H9 (cell line): ENCODE data around the gene LRPPRC. TPM values are rescaled to one million over a fixed set of nuclear protein-coding genes. Genes with fewer than 3 reads are reported as not detected.

ENCODE experiments used
- DNase-seq: peaks from one replicate; pipeline ENCODE4 v3.0.0-alpha.2; 2017
- H2AFZ ChIP-seq: one replicate; pipeline ENCODE4 v1.6.1; 2013; ENCODE audit warnings: mild to moderate bottlenecking, low read length, control low read depth, moderate library complexity
- H2AK5ac ChIP-seq: 2 replicates; pipeline ENCODE4 v1.6.1; 2013; ENCODE audit warnings: low read length, control low read depth, mixed read lengths; ENCODE audit not compliant: insufficient read length
- H2BK120ac ChIP-seq: one replicate; pipeline ENCODE4 v1.6.1; 2013; ENCODE audit warnings: low read depth, mild to moderate bottlenecking, low read length, control low read depth, inconsistent platforms; ENCODE audit not compliant: poor library complexity, severe bottlenecking
- H2BK12ac ChIP-seq: 2 replicates; pipeline ENCODE4 v1.6.1; 2013; ENCODE audit warnings: low read length, control low read depth, mixed read lengths, low read depth; ENCODE audit not compliant: insufficient read length
- H2BK15ac ChIP-seq: 2 replicates; pipeline ENCODE4 v1.6.1; 2013; ENCODE audit warnings: low read depth, low read length, control low read depth
- H2BK20ac ChIP-seq: one replicate; pipeline ENCODE4 v1.6.1; 2013; ENCODE audit warnings: low read depth, mild to moderate bottlenecking, low read length, control low read depth, inconsistent platforms; ENCODE audit not compliant: poor library complexity, severe bottlenecking
- H2BK5ac ChIP-seq: 2 replicates; pipeline ENCODE4 v1.6.1; 2013; ENCODE audit warnings: low read length, control low read depth, mixed read lengths; ENCODE audit not compliant: insufficient read length
- H3K14ac ChIP-seq: 2 replicates; pipeline ENCODE4 v1.6.1; 2013; ENCODE audit warnings: low read length, control low read depth; ENCODE audit not compliant: insufficient read depth
- H3K18ac ChIP-seq: 2 replicates; pipeline ENCODE4 v1.6.1; 2013; ENCODE audit warnings: low read depth, mild to moderate bottlenecking, mixed read lengths, low read length, control low read depth; ENCODE audit not compliant: insufficient read length
- H3K23ac ChIP-seq: 2 replicates; pipeline ENCODE4 v1.6.1; 2013; ENCODE audit warnings: low read length, control low read depth, mixed read lengths, low read depth; ENCODE audit not compliant: insufficient read length
- H3K23me2 ChIP-seq: 2 replicates; pipeline ENCODE4 v1.6.1; 2013; ENCODE audit warnings: low read depth, mild to moderate bottlenecking, mixed read lengths, low read length, control low read depth; ENCODE audit not compliant: insufficient read length, poor library complexity, severe bottlenecking
- H3K27ac ChIP-seq: 2 replicates; pipeline ENCODE4 v1.5.1; 2013; ENCODE audit warnings: low read length, control low read depth, mixed read lengths, low read depth; ENCODE audit not compliant: insufficient read length
- H3K27me3 ChIP-seq: 2 replicates; pipeline ENCODE4 v1.6.1; 2013; ENCODE audit warnings: low read length, control low read depth, inconsistent platforms; ENCODE audit not compliant: insufficient read depth
- H3K4ac ChIP-seq: 2 replicates; pipeline ENCODE4 v1.6.1; 2013; ENCODE audit warnings: low read depth, mild to moderate bottlenecking, control low read depth, inconsistent platforms, low read length, moderate library complexity
- H3K4me1 ChIP-seq: 2 replicates; pipeline ENCODE4 v1.6.1; 2013; ENCODE audit warnings: low read length, control low read depth, inconsistent platforms; ENCODE audit not compliant: insufficient read depth
- H3K4me2 ChIP-seq: 2 replicates; pipeline ENCODE4 v1.6.1; 2013; ENCODE audit warnings: low read length, control low read depth, mixed read lengths; ENCODE audit not compliant: insufficient read length, insufficient read depth
- H3K56ac ChIP-seq: 2 replicates; pipeline ENCODE4 v1.6.1; 2013; ENCODE audit warnings: low read depth, mild to moderate bottlenecking, mixed read lengths, low read length, control low read depth; ENCODE audit not compliant: insufficient read length
- H3K79me1 ChIP-seq: 2 replicates; pipeline ENCODE4 v1.6.1; 2013; ENCODE audit warnings: low read depth, mild to moderate bottlenecking, moderate library complexity, low read length, control low read depth, inconsistent platforms; ENCODE audit not compliant: insufficient read depth, poor library complexity, severe bottlenecking
- H3K79me2 ChIP-seq: 2 replicates; pipeline ENCODE4 v1.6.1; 2013; ENCODE audit warnings: low read length, control low read depth, inconsistent platforms; ENCODE audit not compliant: insufficient read depth
- H3K9ac ChIP-seq: 2 replicates; pipeline ENCODE4 v1.6.1; 2013; ENCODE audit warnings: low read length, control low read depth, mixed read lengths; ENCODE audit not compliant: insufficient read length; ENCODE audit errors: extremely low read depth
- H3K9me3 ChIP-seq: one replicate; pipeline ENCODE4 v1.6.1; 2013; ENCODE audit warnings: low read depth, low read length, inconsistent platforms; ENCODE audit not compliant: control insufficient read depth
- H3T11ph ChIP-seq: one replicate; pipeline ENCODE4 v1.6.1; 2013; ENCODE audit warnings: mild to moderate bottlenecking, low read length, control low read depth, inconsistent platforms
- H4K20me1 ChIP-seq: one replicate; pipeline ENCODE4 v1.6.1; 2013; ENCODE audit not compliant: control insufficient read depth, insufficient read length, insufficient read depth
- H4K5ac ChIP-seq: 2 replicates; pipeline ENCODE4 v1.6.1; 2013; ENCODE audit warnings: low read depth, mild to moderate bottlenecking, mixed read lengths, low read length, control low read depth; ENCODE audit not compliant: insufficient read length
- H4K8ac ChIP-seq: replicated peaks from 2 replicates; pipeline ENCODE4 v1.6.1; 2013; ENCODE audit warnings: low read length, control low read depth, mixed read lengths, low read depth; ENCODE audit not compliant: insufficient read length
- H4K91ac ChIP-seq: 2 replicates; pipeline ENCODE4 v1.6.1; 2013; ENCODE audit warnings: low read depth, mild to moderate bottlenecking, moderate library complexity, mixed read lengths, low read length, control low read depth; ENCODE audit not compliant: insufficient read length
- H3K27ac Mint-ChIP-seq, 3 experiments: 2 replicates in 2 of 3; 3 replicates in 1 of 3; pipeline ENCODE4 v1.8.0; 2020 to 2021; ENCODE audit warnings: mixed read lengths in 3 of 3, mild to moderate bottlenecking in 1 of 3, moderate library complexity in 1 of 3
- H3K27me3 Mint-ChIP-seq: 2 replicates; pipeline ENCODE4 v1.8.0; 2021; ENCODE audit warnings: low read depth, mild to moderate bottlenecking, moderate library complexity, mixed read lengths
- H3K36me3 Mint-ChIP-seq, 3 experiments: 2 replicates in 2 of 3; 3 replicates in 1 of 3; pipeline ENCODE4 v1.8.0; 2020 to 2021; ENCODE audit warnings: low read depth in 3 of 3, mixed read lengths in 3 of 3; ENCODE audit not compliant: insufficient read depth in 1 of 3
- H3K4me1 Mint-ChIP-seq, 2 experiments: 2 replicates each; pipeline ENCODE4 v1.8.0; 2020; ENCODE audit warnings: mixed read lengths in 2 of 2
- H3K4me3 Mint-ChIP-seq, 2 experiments: 2 replicates in 1 of 2; 3 replicates in 1 of 2; pipeline ENCODE4 v1.8.0; 2020 to 2021; ENCODE audit warnings: mild to moderate bottlenecking in 2 of 2, mixed read lengths in 2 of 2, moderate library complexity in 1 of 2
- H3K9me3 Mint-ChIP-seq, 2 experiments: 2 replicates in 1 of 2; 3 replicates in 1 of 2; pipeline ENCODE4 v1.8.0; 2020; ENCODE audit warnings: mild to moderate bottlenecking in 2 of 2, mixed read lengths in 2 of 2, moderate library complexity in 1 of 2
- CTCF ChIP-seq: fragments of 200-600 bp; sonication (generic); conservative IDR thresholded peaks from 3 replicates; pipeline ENCODE4 v1.8.0; 2021; ENCODE audit warnings: antibody characterized with exemption, mild to moderate bottlenecking
- WGBS: extraction: QIAGEN DNeasy Blood & Tissue Kit; methylation state at CpG from one replicate; pipeline ENCODE4 v1.1.7; 2013; ENCODE audit warnings: missing lambda C conversion rate, low lambda C conversion rate, mixed read lengths; ENCODE audit not compliant: insufficient read length; ENCODE audit errors: extremely low coverage; 5-methylcytosine and 5-hydroxymethylcytosine counted together
- total RNA-seq: library from RNA; stranded (reverse); gene quantifications from 2 replicates; pipeline ENCODE4 v1.2.1, GENCODE V29; 2021

Gene LRPPRC
- total RNA-seq, 1 experiment from 2014 or later, result 182 TPM

DNA sequence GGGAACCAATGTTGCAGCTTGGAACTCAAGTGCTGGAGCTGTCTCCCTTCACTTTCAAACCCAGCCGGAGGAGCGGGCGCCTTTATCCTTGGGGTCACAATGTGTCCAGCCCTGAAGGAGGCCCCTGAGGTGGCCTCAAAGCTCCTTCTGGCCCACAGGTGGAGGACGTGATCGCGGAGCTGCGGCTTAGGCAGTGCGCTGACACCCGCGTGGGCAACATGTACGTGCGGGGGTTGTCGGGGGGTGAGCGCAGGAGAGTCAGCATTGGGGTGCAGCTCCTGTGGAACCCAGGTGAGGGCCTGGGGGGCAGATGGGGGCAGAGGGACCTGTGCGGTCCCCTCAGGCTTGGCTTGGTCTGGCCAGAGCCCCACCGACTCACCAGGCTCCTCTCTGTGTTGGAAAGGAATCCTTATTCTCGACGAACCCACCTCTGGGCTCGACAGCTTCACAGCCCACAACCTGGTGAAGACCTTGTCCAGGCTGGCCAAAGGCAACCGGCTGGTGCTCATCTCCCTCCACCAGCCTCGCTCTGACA, 143.5 kb downstream of the LRPPRC start:
- H3K27ac Mint-ChIP-seq, result no peak overlapping the region; a peak in 1 of 7 replicates

More for the DNA sequence above, 143.5 kb downstream of the LRPPRC start:
- no peaks in the 10 kb centered on the region; the same call in 1 of the 2 replicates for H3K27me3 ChIP-seq
- H4K8ac ChIP-seq, result no peak overlapping the region
- H3K23me2 ChIP-seq, result no peaks in the 10 kb centered on the region
- DNase-seq, result no peak
- no peak for TF ChIP-seq CTCF
- Mint-ChIP-seq H3K4me3 (no peak overlapping the region), H3K27me3 (peaks cover 19% of the 10 kb centered on the region), H3K36me3 (no peaks in the 10 kb centered on the region; a peak in 1 of 7 replicates), H3K4me1 (no peaks in the 10 kb centered on the region), H3K9me3 (no peaks in the 10 kb centered on the region)
- H4K20me1 ChIP-seq, result no peaks in the 10 kb centered on the region
- no peak overlapping the region for H2BK15ac ChIP-seq
- no peak overlapping the region for H3K14ac ChIP-seq
- H3K9ac ChIP-seq, result no peak overlapping the region
- no peaks in the 10 kb centered on the region for H3K4me1 ChIP-seq
- H2BK20ac ChIP-seq, result no peak overlapping the region
- no peak overlapping the region for H3K56ac ChIP-seq
- no peak overlapping the region for H3K18ac ChIP-seq
- no peaks in the 10 kb centered on the region for H3K79me2 ChIP-seq
- no peak overlapping the region for H3K4ac ChIP-seq
- H3K4me2 ChIP-seq, result no peak overlapping the region
- H4K91ac ChIP-seq, result no peak overlapping the region
- no peak overlapping the region for H2AFZ ChIP-seq
- H2BK120ac ChIP-seq, result no peak overlapping the region
- no peak overlapping the region for H3K27ac ChIP-seq
- no CpG with 5 or more reads among the region's 21 CpGs for WGBS
- no peak overlapping the region for H3T11ph ChIP-seq
- no peak overlapping the region for H4K5ac ChIP-seq
- no peak overlapping the region for H2BK12ac ChIP-seq
- H2BK5ac ChIP-seq, result no peak overlapping the region
- H3K9me3 ChIP-seq, result no peaks in the 10 kb centered on the region
- H3K79me1 ChIP-seq, result no peaks in the 10 kb centered on the region
- H3K23ac ChIP-seq, result no peak overlapping the region
- no peak overlapping the region for H2AK5ac ChIP-seq
